IPS-NIHi7 (cell line): ENCODE measurements around the gene MBD1.
"Not testable (repeated sequence)": the region's sequence is repeated elsewhere in the genome, so short reads cannot be mapped to it uniquely, and the experiment has no call there.

Source experiments
- DNase-seq: peaks from one replicate; pipeline ENCODE4 v3.0.0; 2012; ENCODE audit warnings: mixed read lengths; ENCODE audit errors: extremely low spot score

MBD1 gene

GRCh38 chr18:50273203-50274043 is 7.9 kb downstream of the MBD1 start:
- no peak for DNase-seq

GRCh38 chr18:50272568-50272967 is 8.8 kb downstream of the MBD1 start:
- DNase-seq: no peak

GRCh38 chr18:50268022-50268747 is 13.1 kb downstream of the MBD1 start:
- peak; percentile 95 for DNase-seq

- peak; percentile 96 for DNase-seq
These were observed 15.0 kb downstream of the MBD1 start, which contains the start of gene CFAP53 for GRCh38 chr18:50266248-50266704. Gene CFAP53 (minus strand): TSS chr18:50266495. CDS start chr18:50266404, 91 bp downstream.

GRCh38 chr18:50262977-50263376 is 18.3 kb downstream of the MBD1 start:
- DNase-seq: no peak

GRCh38 chr18:50250935-50251334 is 30.4 kb downstream of the MBD1 start:
- DNase-seq: no peak

- no peak for DNase-seq
These were observed 31.7 kb downstream of the MBD1 start for GRCh38 chr18:50249576-50249975.

- DNase-seq: no peak
These were observed 33.8 kb downstream of the MBD1 start for GRCh38 chr18:50247561-50247960.

GRCh38 chr18:50241768-50242167 is 39.6 kb downstream of the MBD1 start:
- DNase-seq: not testable (repeated sequence)

GRCh38 chr18:50240080-50240563 is 41.2 kb downstream of the MBD1 start:
- no peak for DNase-seq

- peak; percentile 25 for DNase-seq
These were observed 48.9 kb downstream of the MBD1 start for GRCh38 chr18:50232419-50232818.

- DNase-seq: no peak
These were observed 49.7 kb downstream of the MBD1 start for GRCh38 chr18:50231621-50232020.

- DNase-seq: not testable (repeated sequence)
These were observed 61.1 kb downstream of the MBD1 start for GRCh38 chr18:50220249-50220648.
